ENCODE measurements around the gene SERPINA1.

The SERPINA1 gene

DNA sequence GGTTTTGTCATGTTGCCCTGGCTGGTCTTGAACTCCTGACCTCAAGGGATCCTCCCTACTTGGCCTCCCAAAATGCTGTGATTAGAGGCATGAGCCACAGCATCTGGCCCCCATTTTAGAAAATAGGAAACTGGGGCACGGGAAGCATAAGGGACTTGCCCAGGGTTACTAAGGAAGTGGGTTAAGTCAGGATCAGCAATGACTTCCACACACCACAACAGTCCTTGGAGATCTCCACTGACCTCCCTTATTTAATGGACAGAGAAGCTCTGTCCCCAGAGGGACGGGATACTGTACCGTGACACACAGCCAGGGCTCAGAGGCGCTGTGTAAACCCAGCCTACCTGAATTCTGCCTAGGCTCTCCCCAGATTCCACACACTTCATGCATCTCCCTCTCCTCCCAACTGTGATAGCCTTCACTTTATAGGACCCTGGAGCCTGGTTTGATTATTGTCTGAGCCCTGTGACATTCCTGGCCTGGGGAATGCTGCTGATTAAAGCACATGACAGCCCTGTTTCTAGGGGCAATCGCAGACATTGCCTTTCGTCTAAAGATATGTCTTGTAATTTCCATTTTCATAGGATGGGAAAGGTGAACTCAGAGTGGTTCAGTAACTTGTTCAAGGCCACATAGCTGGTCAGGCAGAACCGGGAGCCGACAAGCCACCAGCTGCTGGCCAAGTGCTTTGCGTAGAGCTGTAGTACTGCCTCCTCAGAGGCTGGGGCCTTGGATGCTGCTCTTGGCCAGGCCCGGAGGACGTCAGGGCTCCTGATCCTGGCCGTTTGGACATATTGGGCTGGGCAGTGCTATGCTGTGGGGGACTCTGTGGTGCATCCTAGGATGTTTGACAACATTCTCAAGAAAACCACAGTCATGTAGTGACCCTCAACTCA lies 20.8 kb downstream of the SERPINA1 start:
- no peak overlapping the region for H4K8ac ChIP-seq (ENCODE audit: low read length)
- no peak overlapping the region for H3K18ac ChIP-seq (ENCODE audit: low read depth in 1 of 2, low read length in 2 of 2)
- H2BK120ac ChIP-seq (ENCODE audit: low read depth, low read length), result no peak overlapping the region
- no peaks in the 10 kb centered on the region for H3K9me3 ChIP-seq (ENCODE audit: control insufficient read depth, low read length)
- peaks cover under 1% of the 10 kb centered on the region for H3K4me1 ChIP-seq (ENCODE audit: control insufficient read depth, insufficient read depth, low read depth, low read length)
- no peak overlapping the region for H2AK5ac ChIP-seq (ENCODE audit: low read length, severe bottlenecking)
- H2BK5ac ChIP-seq (ENCODE audit: low read depth, low read length, poor library complexity, severe bottlenecking), result no peak overlapping the region
- H3K4me3 ChIP-seq (ENCODE audit: insufficient read depth in 1 of 2, low read depth in 1 of 2, low read length in 2 of 2), result no peak overlapping the region
- no peak overlapping the region for H4K91ac ChIP-seq (ENCODE audit: low read length)
- H3K79me1 ChIP-seq (replicated peaks; ENCODE audit: low read length, poor library complexity, severe bottlenecking), result no peaks in the 10 kb centered on the region
- H2AFZ ChIP-seq (ENCODE audit: low read depth, low read length), result no peak overlapping the region
- no peaks in the 10 kb centered on the region for H3K36me3 ChIP-seq (ENCODE audit: control insufficient read depth in 1 of 2, insufficient read depth in 2 of 2, low read depth in 1 of 2, low read length in 2 of 2)
- no peak overlapping the region for H3K23ac ChIP-seq (ENCODE audit: low read length in 2 of 2)
- no peak overlapping the region for H3K14ac ChIP-seq (ENCODE audit: low read length in 2 of 2)
- no peak overlapping the region for H3K9ac ChIP-seq (ENCODE audit: low read length)
- no peak for DNase-seq
- WGBS, result 74% methylated on average over 12 of the region's 12 CpGs
- H3K4ac ChIP-seq (ENCODE audit: low read depth in 1 of 2, low read length in 2 of 2), result no peak overlapping the region
- H2BK15ac ChIP-seq (ENCODE audit: low read depth, poor library complexity, severe bottlenecking), result no peak overlapping the region
- H3K27ac ChIP-seq (ENCODE audit: low read length, poor library complexity, severe bottlenecking), result no peak overlapping the region
- H2BK12ac ChIP-seq (ENCODE audit: low read length in 2 of 2), result no peak overlapping the region
- H3K27me3 ChIP-seq (ENCODE audit: control insufficient read depth in 1 of 2, insufficient read depth in 1 of 2, low read length in 2 of 2), result no peaks in the 10 kb centered on the region
- H3K4me2 ChIP-seq (ENCODE audit: low read length, poor library complexity, severe bottlenecking), result no peak overlapping the region

DNA sequence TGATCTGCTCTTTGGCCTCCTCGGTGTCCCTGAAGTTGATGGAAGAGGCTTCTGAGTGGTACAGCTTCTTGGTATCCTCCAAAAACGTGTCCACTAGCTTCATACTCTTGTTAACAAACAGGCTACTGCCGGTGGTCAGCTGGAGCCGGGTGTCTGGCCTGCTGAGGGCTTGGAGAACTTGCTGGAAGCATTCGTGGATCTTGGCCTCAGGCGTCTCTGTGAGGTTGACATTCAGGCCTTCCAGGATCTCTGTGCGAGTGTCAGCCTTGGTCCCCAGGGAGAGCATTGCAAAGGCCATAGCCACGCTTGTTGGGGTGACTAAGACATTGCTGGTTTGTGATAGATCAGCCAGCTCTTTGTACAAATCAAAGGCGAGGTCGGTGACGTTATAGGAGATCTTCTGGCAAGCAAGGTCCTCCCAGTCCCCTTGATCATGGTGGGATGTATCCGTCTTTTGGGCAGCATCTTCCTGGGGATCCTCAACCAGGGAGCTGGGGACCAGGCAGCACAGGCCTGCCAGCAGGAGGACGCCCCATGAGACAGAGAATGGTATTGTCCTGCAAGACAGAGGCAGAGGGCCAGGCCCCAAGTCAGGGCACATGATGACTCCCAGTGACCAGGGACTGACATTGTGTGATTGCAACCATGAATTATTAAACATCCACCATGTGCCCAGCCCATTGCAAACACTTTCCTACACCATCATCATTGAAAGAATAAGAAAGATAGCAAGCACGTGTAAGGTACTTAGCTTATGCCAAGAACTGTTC lies 22.1 kb downstream of the SERPINA1 start, which contains the start of gene SERPINA2:
Gene SERPINA2 (minus strand): TSS at position 553 of the 770 bp plus-strand sequence.
- H2AFZ ChIP-seq (ENCODE audit: low read depth, low read length), result no peak within 1 kb of the TSS
- no peak within 1 kb of the TSS for H3K9ac ChIP-seq (ENCODE audit: low read length)
- H3K14ac ChIP-seq (ENCODE audit: low read length in 2 of 2), result no peak within 1 kb of the TSS
- no peaks in the 10 kb centered on the region for H3K36me3 ChIP-seq (ENCODE audit: control insufficient read depth in 1 of 2, insufficient read depth in 2 of 2, low read depth in 1 of 2, low read length in 2 of 2)
- 69% methylated on average over 14 of the region's 14 CpGs for WGBS
- no peaks in the 10 kb centered on the region for H3K4me1 ChIP-seq (ENCODE audit: control insufficient read depth, insufficient read depth, low read depth, low read length)
- no peak within 1 kb of the TSS for H2BK15ac ChIP-seq (ENCODE audit: low read depth, poor library complexity, severe bottlenecking)
- H3K4me2 ChIP-seq (ENCODE audit: low read length, poor library complexity, severe bottlenecking), result no peak within 1 kb of the TSS
- no peak within 1 kb of the TSS for H2AK5ac ChIP-seq (ENCODE audit: low read length, severe bottlenecking)
- no peak within 1 kb of the TSS for H3K4ac ChIP-seq (ENCODE audit: low read depth in 1 of 2, low read length in 2 of 2)
- no peaks in the 10 kb centered on the region for H3K27me3 ChIP-seq (ENCODE audit: control insufficient read depth in 1 of 2, insufficient read depth in 1 of 2, low read length in 2 of 2)
- H2BK5ac ChIP-seq (ENCODE audit: low read depth, low read length, poor library complexity, severe bottlenecking), result no peak within 1 kb of the TSS
- no peak within 1 kb of the TSS for H4K8ac ChIP-seq (ENCODE audit: low read length)
- H3K79me1 ChIP-seq (replicated peaks; ENCODE audit: low read length, poor library complexity, severe bottlenecking), result no peaks in the 10 kb centered on the region
- no peak within 1 kb of the TSS for H2BK120ac ChIP-seq (ENCODE audit: low read depth, low read length)
- H4K91ac ChIP-seq (ENCODE audit: low read length), result no peak within 1 kb of the TSS
- H3K18ac ChIP-seq (ENCODE audit: low read depth in 1 of 2, low read length in 2 of 2), result no peak within 1 kb of the TSS
- H3K23ac ChIP-seq (ENCODE audit: low read length in 2 of 2), result no peak within 1 kb of the TSS
- no peak for DNase-seq
- no peak within 1 kb of the TSS for H2BK12ac ChIP-seq (ENCODE audit: low read length in 2 of 2)
- no peaks in the 10 kb centered on the region for H3K9me3 ChIP-seq (ENCODE audit: control insufficient read depth, low read length)
- H3K4me3 ChIP-seq (ENCODE audit: insufficient read depth in 1 of 2, low read depth in 1 of 2, low read length in 2 of 2), result no peak within 1 kb of the TSS
- H3K27ac ChIP-seq (ENCODE audit: low read length, poor library complexity, severe bottlenecking), result no peak within 1 kb of the TSS

DNA sequence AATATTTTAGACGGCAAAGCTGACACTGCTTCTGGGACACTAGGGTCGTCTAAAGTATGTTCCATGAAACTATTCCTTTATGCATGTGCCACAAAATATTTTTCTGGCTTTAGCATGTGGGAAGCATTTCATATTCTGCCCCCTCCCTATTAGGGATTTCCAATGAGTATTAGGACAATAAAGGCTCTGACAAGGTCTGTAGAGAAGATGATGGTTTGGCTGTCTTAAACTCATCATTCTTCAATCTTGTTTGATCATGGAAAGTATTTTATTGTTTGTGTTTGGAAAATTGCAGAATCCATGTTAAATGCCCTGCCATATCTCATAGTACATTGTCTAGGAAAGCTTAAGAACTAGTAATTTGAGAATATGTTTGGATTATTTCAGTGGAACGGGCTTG lies 22.8 kb downstream of the SERPINA1 start:
- no peak overlapping the region for H3K27ac ChIP-seq (ENCODE audit: low read length, poor library complexity, severe bottlenecking)
- no peak overlapping the region for H4K91ac ChIP-seq (ENCODE audit: low read length)
- H2BK12ac ChIP-seq (ENCODE audit: low read length in 2 of 2), result no peak overlapping the region
- H3K4me2 ChIP-seq (ENCODE audit: low read length, poor library complexity, severe bottlenecking), result no peak overlapping the region
- H2BK15ac ChIP-seq (ENCODE audit: low read depth, poor library complexity, severe bottlenecking), result no peak overlapping the region
- H3K4ac ChIP-seq (ENCODE audit: low read depth in 1 of 2, low read length in 2 of 2), result no peak overlapping the region
- no peak overlapping the region for H2BK5ac ChIP-seq (ENCODE audit: low read depth, low read length, poor library complexity, severe bottlenecking)
- 100% methylated on average over 2 of the region's 3 CpGs for WGBS
- H3K27me3 ChIP-seq (ENCODE audit: control insufficient read depth in 1 of 2, insufficient read depth in 1 of 2, low read length in 2 of 2), result no peaks in the 10 kb centered on the region
- no peaks in the 10 kb centered on the region for H3K9me3 ChIP-seq (ENCODE audit: control insufficient read depth, low read length)
- H2AFZ ChIP-seq (ENCODE audit: low read depth, low read length), result no peak overlapping the region
- no peak overlapping the region for H3K4me3 ChIP-seq (ENCODE audit: insufficient read depth in 1 of 2, low read depth in 1 of 2, low read length in 2 of 2)
- no peaks in the 10 kb centered on the region for H3K36me3 ChIP-seq (ENCODE audit: control insufficient read depth in 1 of 2, insufficient read depth in 2 of 2, low read depth in 1 of 2, low read length in 2 of 2)
- H3K14ac ChIP-seq (ENCODE audit: low read length in 2 of 2), result no peak overlapping the region
- H3K79me1 ChIP-seq (replicated peaks; ENCODE audit: low read length, poor library complexity, severe bottlenecking), result no peaks in the 10 kb centered on the region
- no peak overlapping the region for H3K23ac ChIP-seq (ENCODE audit: low read length in 2 of 2)
- no peak overlapping the region for H2BK120ac ChIP-seq (ENCODE audit: low read depth, low read length)
- no peak overlapping the region for H2AK5ac ChIP-seq (ENCODE audit: low read length, severe bottlenecking)
- H3K18ac ChIP-seq (ENCODE audit: low read depth in 1 of 2, low read length in 2 of 2), result no peak overlapping the region
- no peak overlapping the region for H3K9ac ChIP-seq (ENCODE audit: low read length)
- no peak for DNase-seq
- H4K8ac ChIP-seq (ENCODE audit: low read length), result no peak overlapping the region
- no peaks in the 10 kb centered on the region for H3K4me1 ChIP-seq (ENCODE audit: control insufficient read depth, insufficient read depth, low read depth, low read length)

DNA sequence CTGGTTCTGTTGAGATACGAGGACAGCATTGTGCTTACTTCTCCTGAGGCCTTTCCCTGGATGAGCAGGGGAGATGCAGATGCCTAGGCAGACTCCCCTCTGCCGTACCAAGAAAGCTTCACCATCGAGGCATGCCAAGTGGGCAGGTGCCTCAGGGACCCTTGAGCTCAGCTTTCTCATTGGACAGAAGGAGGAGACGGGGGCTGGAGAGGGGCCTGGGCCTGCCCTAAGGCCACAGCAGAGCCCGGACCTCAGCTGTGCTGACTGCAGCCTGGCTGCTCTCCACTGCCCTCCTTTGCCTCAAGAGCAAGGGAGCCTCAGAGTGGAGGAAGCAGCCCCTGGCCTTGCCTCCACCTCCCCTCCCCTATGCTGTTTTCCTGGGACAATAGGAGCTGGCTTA lies 23.4 kb downstream of the SERPINA1 start:
- H3K4ac ChIP-seq (ENCODE audit: low read depth in 1 of 2, low read length in 2 of 2), result no peak overlapping the region

More for the DNA sequence above, 23.4 kb downstream of the SERPINA1 start:
- no peak overlapping the region for H3K23ac ChIP-seq (ENCODE audit: low read length in 2 of 2)
- no peak overlapping the region for H3K18ac ChIP-seq (ENCODE audit: low read depth in 1 of 2, low read length in 2 of 2)
- no peak overlapping the region for H2BK15ac ChIP-seq (ENCODE audit: low read depth, poor library complexity, severe bottlenecking)
- no peaks in the 10 kb centered on the region for H3K4me1 ChIP-seq (ENCODE audit: control insufficient read depth, insufficient read depth, low read depth, low read length)
- H3K14ac ChIP-seq (ENCODE audit: low read length in 2 of 2), result no peak overlapping the region
- no peaks in the 10 kb centered on the region for H3K27me3 ChIP-seq (ENCODE audit: control insufficient read depth in 1 of 2, insufficient read depth in 1 of 2, low read length in 2 of 2)
- H3K27ac ChIP-seq (ENCODE audit: low read length, poor library complexity, severe bottlenecking), result no peak overlapping the region
- H2AFZ ChIP-seq (ENCODE audit: low read depth, low read length), result no peak overlapping the region
- H2BK5ac ChIP-seq (ENCODE audit: low read depth, low read length, poor library complexity, severe bottlenecking), result no peak overlapping the region
- H2BK12ac ChIP-seq (ENCODE audit: low read length in 2 of 2), result no peak overlapping the region
- no peak overlapping the region for H2AK5ac ChIP-seq (ENCODE audit: low read length, severe bottlenecking)
- H3K4me3 ChIP-seq (ENCODE audit: insufficient read depth in 1 of 2, low read depth in 1 of 2, low read length in 2 of 2), result no peak overlapping the region
- H3K9ac ChIP-seq (ENCODE audit: low read length), result no peak overlapping the region
- H3K4me2 ChIP-seq (ENCODE audit: low read length, poor library complexity, severe bottlenecking), result no peak overlapping the region
- no peaks in the 10 kb centered on the region for H3K9me3 ChIP-seq (ENCODE audit: control insufficient read depth, low read length)
- H4K8ac ChIP-seq (ENCODE audit: low read length), result no peak overlapping the region
- H4K91ac ChIP-seq (ENCODE audit: low read length), result no peak overlapping the region
- no peak for DNase-seq
- H2BK120ac ChIP-seq (ENCODE audit: low read depth, low read length), result no peak overlapping the region
- no peaks in the 10 kb centered on the region for H3K79me1 ChIP-seq (replicated peaks; ENCODE audit: low read length, poor library complexity, severe bottlenecking)
- no peaks in the 10 kb centered on the region for H3K36me3 ChIP-seq (ENCODE audit: control insufficient read depth in 1 of 2, insufficient read depth in 2 of 2, low read depth in 1 of 2, low read length in 2 of 2)
- 46% methylated on average over 5 of the region's 5 CpGs for WGBS

Data from mesenchymal stem cell (in vitro differentiated cells and primary cell).